Measurements from ENCODE around the gene LEF1. TPM values are rescaled to one million over a fixed set of nuclear protein-coding genes. Genes with fewer than 3 reads are reported as not detected.
"Not testable (repeated sequence)": the region's sequence is repeated elsewhere in the genome, so short reads cannot be mapped to it uniquely, and the experiment has no call there.

The LEF1 gene
- total RNA-seq, 6 donors from 2014 or later: 3.3 to 10.0 (median 5.6) TPM

DNA sequence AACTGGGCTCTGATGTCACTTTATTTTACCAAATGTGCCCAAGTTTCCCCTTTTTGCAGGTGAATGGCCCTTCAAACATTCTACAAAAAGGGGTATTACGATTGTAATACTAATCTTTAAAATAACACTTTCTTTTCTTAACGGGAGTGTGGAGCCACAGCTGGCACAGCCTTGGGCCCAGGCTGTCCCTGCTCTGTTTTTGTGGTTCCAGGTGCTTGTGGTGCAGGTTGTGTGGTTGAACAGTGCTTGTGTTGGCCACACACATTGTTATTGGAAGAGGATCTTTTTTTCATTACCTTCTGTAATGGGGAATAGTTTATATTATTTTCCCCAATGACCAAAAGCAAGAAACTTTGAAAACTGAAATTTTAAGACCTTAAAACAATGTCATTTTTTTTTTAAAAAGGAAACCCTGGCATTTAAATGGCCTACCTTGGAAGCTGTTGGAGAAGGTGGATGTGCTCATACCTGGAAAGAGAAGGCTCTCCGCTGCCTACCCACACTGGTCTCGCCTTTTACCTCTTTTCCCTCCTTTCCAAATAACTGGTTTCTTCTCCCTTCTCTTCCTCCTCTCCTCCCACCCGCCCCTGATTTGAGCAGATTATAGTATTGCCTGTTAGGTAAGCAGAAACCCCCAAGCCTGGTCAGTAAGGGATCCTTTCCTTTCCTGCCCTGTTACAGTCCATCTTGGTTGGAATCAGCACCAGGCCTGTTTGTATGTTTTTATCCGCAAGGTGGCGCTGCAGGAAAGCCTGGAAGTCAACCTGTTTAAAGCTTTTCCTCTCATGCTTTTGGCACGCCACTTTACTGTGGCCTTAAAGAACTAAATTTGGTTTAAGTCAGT, 150.5 kb downstream of the LEF1 start:
- WGBS, 2 donors: 39 to 47% methylated on average over 8 of the region's 8 CpGs
- no peaks in the 10 kb centered on the region for H3K9me3 ChIP-seq
- ATAC-seq (ENCODE audit: low FRiP score in 2 of 2) (peak; percentile 56 to 82), DNase-seq (peak in 1 of 2 donors; percentile 78)
- no peak overlapping the region for H3K27ac ChIP-seq
- peaks cover 3 to 59% (median 22%) of the 10 kb centered on the region in 4 donors for H3K36me3 ChIP-seq
- TF ChIP-seq EP300 (IDR thresholded peaks at IDR 0.05) (no peak), CTCF (IDR thresholded peaks at IDR 0.05) (peak; percentile 62 to 82 (median 77)), POLR2A (IDR thresholded peaks at IDR 0.05) (no peak), POLR2AphosphoS5 (IDR thresholded peaks at IDR 0.05) (no peak)
- no peaks in the 10 kb centered on the region for H3K4me1 ChIP-seq
- H3K27me3 ChIP-seq: no peaks in the 10 kb centered on the region
- no peak overlapping the region for H3K4me3 ChIP-seq

DNA sequence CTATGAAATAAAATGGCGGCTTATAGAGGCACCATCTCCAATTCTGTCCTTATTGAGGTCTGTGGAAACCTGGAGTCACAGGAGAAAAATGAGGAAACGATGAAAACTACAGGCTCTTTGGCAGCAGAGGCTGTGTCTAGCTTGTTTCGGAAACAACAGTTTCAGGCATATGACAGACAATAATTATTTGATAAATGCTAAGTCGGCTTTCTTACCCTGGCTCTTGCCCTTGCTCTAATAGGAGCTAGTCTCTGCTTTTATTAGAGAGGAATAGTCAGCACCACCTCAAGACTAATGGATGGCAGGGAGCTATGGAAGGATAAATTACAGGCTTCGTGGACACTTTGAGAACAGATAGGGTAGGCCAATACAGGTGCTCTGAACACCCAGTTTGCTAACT, 154.8 kb downstream of the LEF1 start:
- 96% methylated on average over 5 of the region's 5 CpGs for WGBS, 2 donors
- DNase-seq (no peak), ATAC-seq (ENCODE audit: low FRiP score in 2 of 2) (no peak)
- H3K9me3 ChIP-seq: no peaks in the 10 kb centered on the region
- H3K27ac ChIP-seq: no peak overlapping the region
- H3K4me1 ChIP-seq: no peaks in the 10 kb centered on the region
- H3K27me3 ChIP-seq: no peaks in the 10 kb centered on the region
- no peak for TF ChIP-seq EP300 (IDR thresholded peaks at IDR 0.05)
- no peak for TF ChIP-seq POLR2A (IDR thresholded peaks at IDR 0.05)
- no peak for TF ChIP-seq POLR2AphosphoS5 (IDR thresholded peaks at IDR 0.05)
- TF ChIP-seq CTCF (IDR thresholded peaks at IDR 0.05): no peak
- H3K4me3 ChIP-seq: no peak overlapping the region
- H3K36me3 ChIP-seq: peaks cover 0 to 41% (median 16%) of the 10 kb centered on the region in 4 donors

GRCh38 chr4:108013327-108013726, 155.4 kb downstream of the LEF1 start:
- Histone ChIP-seq H3K4me1 (no peaks in the 10 kb centered on the region), H3K27me3 (no peaks in the 10 kb centered on the region), H3K36me3 (peaks cover 0 to 41% (median 16%) of the 10 kb centered on the region in 4 donors), H3K27ac (no peak overlapping the region), H3K9me3 (no peaks in the 10 kb centered on the region), H3K4me3 (no peak overlapping the region)
- TF ChIP-seq POLR2A (IDR thresholded peaks at IDR 0.05): no peak
- TF ChIP-seq POLR2AphosphoS5 (IDR thresholded peaks at IDR 0.05): no peak
- no peak for TF ChIP-seq CTCF (IDR thresholded peaks at IDR 0.05)
- no peak for TF ChIP-seq EP300 (IDR thresholded peaks at IDR 0.05)
- no peak for ATAC-seq (ENCODE audit: low FRiP score in 2 of 2)
- DNase-seq: no peak

DNA sequence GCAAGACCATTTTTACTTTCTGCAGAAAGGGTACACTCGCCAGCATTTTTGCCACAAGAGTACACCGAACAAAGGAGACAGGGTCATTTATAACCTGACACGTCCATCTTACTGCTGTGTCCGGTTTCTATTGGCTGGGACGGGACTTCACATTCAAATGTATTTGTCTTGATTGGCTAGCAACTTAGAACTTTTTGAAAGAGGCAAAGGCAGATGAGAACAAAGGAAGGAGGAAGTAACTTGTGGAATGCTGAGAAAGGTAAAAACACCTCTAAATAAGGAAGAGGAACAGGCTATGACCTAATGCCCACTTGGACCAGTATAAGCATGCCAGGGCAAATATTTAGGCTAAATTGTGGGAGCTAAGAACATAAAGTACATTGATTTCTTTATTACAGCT, 156.3 kb downstream of the LEF1 start:
- not testable (repeated sequence) for H3K27me3 ChIP-seq; DNase-seq; H3K9me3 ChIP-seq; H3K4me3 ChIP-seq; ATAC-seq (ENCODE audit: low FRiP score in 2 of 2); H3K4me1 ChIP-seq; H3K27ac ChIP-seq
- peaks cover 0 to 41% (median 16%) of the 10 kb centered on the region in 4 donors for H3K36me3 ChIP-seq
- WGBS, 2 donors: 95 to 97% methylated on average over 5 of the region's 5 CpGs

DNA sequence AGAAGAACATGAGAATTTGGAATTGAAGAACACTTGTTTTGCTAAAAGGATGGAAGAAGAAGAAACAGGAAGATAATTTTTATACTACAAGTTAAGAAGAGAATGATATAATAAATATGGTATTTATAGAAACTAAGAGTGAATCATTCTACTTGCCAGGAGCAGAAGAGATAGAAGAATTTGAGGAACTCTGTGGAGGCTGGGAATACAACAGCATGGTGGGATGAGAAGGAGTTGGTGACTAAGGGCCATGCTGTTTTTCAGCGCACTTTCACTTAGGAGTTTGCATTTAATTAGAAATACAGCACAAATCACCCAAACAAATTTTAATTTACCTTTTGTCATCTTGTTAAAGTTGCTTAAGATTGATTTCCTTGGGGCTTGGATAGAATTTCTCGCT, 158.6 kb downstream of the LEF1 start:
- Histone ChIP-seq H3K27me3 (no peaks in the 10 kb centered on the region), H3K4me1 (no peaks in the 10 kb centered on the region), H3K4me3 (no peak overlapping the region), H3K9me3 (no peaks in the 10 kb centered on the region), H3K27ac (no peak overlapping the region), H3K36me3 (peaks cover 0 to 24% (median 7%) of the 10 kb centered on the region in 4 donors)
- WGBS, 2 donors: 99 to 100% methylated on average over 2 of the region's 2 CpGs
- no peak for DNase-seq
- ATAC-seq (ENCODE audit: low FRiP score in 2 of 2): no peak
- TF ChIP-seq POLR2AphosphoS5 (IDR thresholded peaks at IDR 0.05) (no peak), POLR2A (IDR thresholded peaks at IDR 0.05) (no peak), CTCF (IDR thresholded peaks at IDR 0.05) (no peak), EP300 (IDR thresholded peaks at IDR 0.05) (no peak)
